Endothelial cell of umbilical vein (primary cell): ENCODE results near the gene BCL2. TPM values are rescaled to one million over a fixed set of nuclear protein-coding genes. Genes with fewer than 3 reads are reported as not detected.

Source experiments
- BruUV-seq: library from RNA; stranded (reverse); fragments of 400-500 nt; replicated peaks from 2 replicates; lab custom pipeline; 2021; lab: Mats Ljungman, UMichigan
- CTCF ChIA-PET: fragments of 300-600, 350-600 bp; sonication (Branson Sonifier 250); formaldehyde crosslinking; loops from one replicate; lab custom pipeline; 2021; ENCODE audit warnings: antibody characterized with exemption, inconsistent platforms; lab: Charles Lee
- POLR2A ChIA-PET: fragments of 300-600, 350-600 bp; sonication (Branson Sonifier 250); formaldehyde crosslinking; loops from one replicate; lab custom pipeline; 2021; ENCODE audit warnings: antibody characterized with exemption, inconsistent platforms; lab: Charles Lee
- DNase-seq: peaks from one replicate; pipeline ENCODE4 v3.0.0-alpha.2; 2011; ENCODE audit warnings: low read depth, low spot score
- FAIRE-seq: peaks from 2 replicates; lab custom pipeline; 2011; peaks lifted over from hg19 to GRCh38; lab: Jason Lieb, UNC
- H2AFZ ChIP-seq: 2 replicates; pipeline ENCODE4 v1.6.0; 2012; ENCODE audit warnings: low read depth, low read length, control low read depth, inconsistent platforms
- H3K27ac ChIP-seq: 2 replicates; pipeline ENCODE4 v1.5.1; 2011; ENCODE audit warnings: low read depth, mild to moderate bottlenecking, control low read depth, low read length, moderate library complexity; ENCODE audit not compliant: insufficient read depth
- H3K27me3 ChIP-seq, 2 experiments: 2 replicates each; pipeline versions ENCODE4 v1.6.0 to v1.6.1; 2011; ENCODE audit warnings: low read length in 2 of 2, mixed read lengths in 1 of 2; ENCODE audit not compliant: control insufficient read depth in 2 of 2, insufficient read depth in 2 of 2
- H3K36me3 ChIP-seq, 2 experiments: 2 replicates in 1 of 2; 3 replicates in 1 of 2; pipeline ENCODE4 v1.5.1; 2011; ENCODE audit warnings: low read length in 2 of 2, mild to moderate bottlenecking in 1 of 2, moderate library complexity in 1 of 2; ENCODE audit not compliant: control insufficient read depth in 2 of 2, insufficient read depth in 2 of 2; ENCODE audit errors: extremely low read depth in 1 of 2
- H3K4me1 ChIP-seq: 3 replicates; pipeline ENCODE4 v1.5.1; 2011; ENCODE audit warnings: mild to moderate bottlenecking, low read length; ENCODE audit not compliant: control insufficient read depth, insufficient read depth; ENCODE audit errors: extremely low read depth
- H3K4me2 ChIP-seq: 2 replicates; pipeline ENCODE4 v1.6.1; 2011; ENCODE audit warnings: low read length, control low read depth, mixed read lengths; ENCODE audit not compliant: insufficient read depth
- H3K4me3 ChIP-seq, 3 experiments: fragments of 200-600 bp in 1 of 3; sonication (generic), shearing (Covaris generic) in 1 of 3; replicated peaks in 1 of 3; 2 replicates each; pipeline ENCODE4 v1.5.1; 2011 to 2016; ENCODE audit warnings: control low read depth in 3 of 3, low read length in 3 of 3, mild to moderate bottlenecking in 2 of 3, inconsistent platforms in 1 of 3, low read depth in 1 of 3, moderate library complexity in 1 of 3; ENCODE audit not compliant: insufficient read depth in 1 of 3
- H3K79me2 ChIP-seq: 2 replicates; pipeline ENCODE4 v1.6.0; 2012; ENCODE audit warnings: low read length, inconsistent platforms; ENCODE audit not compliant: control insufficient read depth, insufficient read depth
- H3K9ac ChIP-seq: replicated peaks from 2 replicates; pipeline ENCODE3; 2011; ENCODE audit warnings: low read length, control low read depth; ENCODE audit not compliant: insufficient read depth; ENCODE audit errors: extremely low read depth
- H3K9me1 ChIP-seq: replicated peaks from 3 replicates; pipeline ENCODE4 v1.6.0; 2011; ENCODE audit warnings: mild to moderate bottlenecking, low read length; ENCODE audit not compliant: control insufficient read depth, insufficient read depth; ENCODE audit errors: extremely low read depth
- H3K9me3 ChIP-seq: replicated peaks from 2 replicates; pipeline ENCODE4 v1.5.1; 2012; ENCODE audit warnings: low read length, inconsistent platforms; ENCODE audit not compliant: control insufficient read depth, insufficient read depth
- H4K20me1 ChIP-seq: replicated peaks from 2 replicates; pipeline ENCODE3; 2011; ENCODE audit warnings: mild to moderate bottlenecking, low read length; ENCODE audit not compliant: control insufficient read depth, insufficient read depth; ENCODE audit errors: extremely low read depth
- CTCF ChIP-seq, 2 donors: IDR thresholded peaks; 1 replicate in 1 of 2; 2 replicates in 1 of 2; pipeline ENCODE4 v1.5.1; 2011; ENCODE audit warnings: low read length in 2 of 2, mild to moderate bottlenecking in 2 of 2, moderate library complexity in 2 of 2, control low read depth in 1 of 2, inconsistent platforms in 1 of 2, low read depth in 1 of 2; ENCODE audit not compliant: insufficient read depth in 1 of 2; ENCODE audit errors: extremely low read depth in 1 of 2
- EZH2 ChIP-seq: IDR thresholded peaks from 2 replicates; pipeline ENCODE4 v1.6.1; 2012; ENCODE audit warnings: borderline replicate concordance, low read depth, mild to moderate bottlenecking, moderate library complexity, low read length, inconsistent platforms; ENCODE audit not compliant: severe bottlenecking
- FOS ChIP-seq: IDR thresholded peaks from 2 replicates; pipeline ENCODE4 v1.6.1; 2011; ENCODE audit warnings: mild to moderate bottlenecking, low read length, moderate library complexity, borderline replicate concordance; ENCODE audit not compliant: insufficient read depth
- GATA2 ChIP-seq: IDR thresholded peaks from 2 replicates; pipeline ENCODE4 v1.7.0; 2011; ENCODE audit warnings: low read depth, mild to moderate bottlenecking, moderate library complexity, mixed read lengths, low read length; ENCODE audit not compliant: insufficient read length, insufficient read depth
- JUN ChIP-seq: IDR thresholded peaks from 2 replicates; pipeline ENCODE4 v1.6.1; 2011; ENCODE audit warnings: borderline replicate concordance, low read depth; ENCODE audit not compliant: insufficient read length, insufficient read depth
- MAX ChIP-seq: IDR thresholded peaks from 2 replicates; pipeline ENCODE4 v1.6.1; 2011; ENCODE audit not compliant: insufficient read depth, insufficient read length
- MYC ChIP-seq: IDR thresholded peaks from one replicate; pipeline ENCODE4 v1.6.1; 2011; ENCODE audit warnings: mild to moderate bottlenecking, low read depth, low read length
- POLR2A ChIP-seq: IDR thresholded peaks from 2 replicates; pipeline ENCODE4 v1.6.1; 2012; ENCODE audit warnings: low read depth, mild to moderate bottlenecking, control low read depth, low read length
- POLR2AphosphoS5 ChIP-seq: IDR thresholded peaks from 2 replicates; pipeline ENCODE4 v1.6.1; 2012; ENCODE audit warnings: low read depth, mild to moderate bottlenecking, control low read depth, low read length, moderate library complexity; ENCODE audit not compliant: insufficient read depth
- dilution Hi-C: fragments of 300-500 bp; cut with MboI; formaldehyde crosslinking; loops from one replicate; pipeline ENCODE4 v1.15.0; 2019; ENCODE audit warnings: low sequenced_read_pairs; ENCODE audit not compliant: extremely low pct_ligation_motif_present
- intact Hi-C: fragments of 100-400 bp; cut with micrococcal nuclease; formaldehyde crosslinking; loops from one replicate; pipeline ENCODE4 v1.10.0; 2022
- polyA plus RNA-seq, 4 experiments: library from polyadenylated mRNA; depleted of rRNA in 3 of 4; stranded (reverse) in 3 of 4; unstranded in 1 of 4; fragments of >200 nt; gene quantifications; 2 replicates each; pipeline versions ENCODE4 v1.2.1 to v1.2.3, GENCODE V29; 2011 to 2012; ENCODE audit warnings: missing spikeins in 1 of 4
- total RNA-seq: library from RNA; stranded (reverse); gene quantifications from 2 replicates; pipeline ENCODE4 v1.2.3, GENCODE V29; 2021

Gene BCL2
- total and polyA plus RNA-seq, 2 donors (not counting 3 experiments of a cell fraction or from before 2014, with no cell fraction given), result 0.35 to 5.0 TPM

- ChIA-PET CTCF (no interaction called here), POLR2A (interaction anchor here (0.6 kb wide), 1 partner anchor 52 kb away, joined by 3 read pairs; no protein-coding TSS in a partner anchor)
- FAIRE-seq, result no peak
- Histone ChIP-seq H3K4me1 (no peaks in the 10 kb centered on the region), H3K27ac (no peak overlapping the region), H3K4me3 (no peak overlapping the region), H2AFZ (no peak overlapping the region), H3K36me3 (no peaks in the 10 kb centered on the region), H3K79me2 (no peaks in the 10 kb centered on the region), H3K9ac (no peak overlapping the region), H3K9me3 (no peaks in the 10 kb centered on the region), H4K20me1 (no peaks in the 10 kb centered on the region), H3K4me2 (no peak overlapping the region), H3K9me1 (no peaks in the 10 kb centered on the region), H3K27me3 (no peaks in the 10 kb centered on the region)
- intact Hi-C loops (no loop called here), dilution Hi-C loops (no loop called here)
- TF ChIP-seq GATA2 (no peak), MYC (no peak), JUN (no peak), CTCF (IDR thresholded peaks at IDR 0.05; ENCODE audit: extremely low read depth in 1 of 2, insufficient read depth in 1 of 2, low read depth in 1 of 2, low read length in 2 of 2) (no peak), EZH2 (no peak), MAX (no peak), POLR2A (no peak), POLR2AphosphoS5 (no peak), FOS (no peak)
- no peak for DNase-seq
- no TSS peak for BruUV-seq
Measured at GRCh38 chr18:63207835-63208234, 111.7 kb downstream of the BCL2 start.
